Measurements from ENCODE around the gene HCN4.
"Not testable (repeated sequence)": the region's sequence is repeated elsewhere in the genome, so short reads cannot be mapped to it uniquely, and the experiment has no call there.

Gene HCN4

DNA sequence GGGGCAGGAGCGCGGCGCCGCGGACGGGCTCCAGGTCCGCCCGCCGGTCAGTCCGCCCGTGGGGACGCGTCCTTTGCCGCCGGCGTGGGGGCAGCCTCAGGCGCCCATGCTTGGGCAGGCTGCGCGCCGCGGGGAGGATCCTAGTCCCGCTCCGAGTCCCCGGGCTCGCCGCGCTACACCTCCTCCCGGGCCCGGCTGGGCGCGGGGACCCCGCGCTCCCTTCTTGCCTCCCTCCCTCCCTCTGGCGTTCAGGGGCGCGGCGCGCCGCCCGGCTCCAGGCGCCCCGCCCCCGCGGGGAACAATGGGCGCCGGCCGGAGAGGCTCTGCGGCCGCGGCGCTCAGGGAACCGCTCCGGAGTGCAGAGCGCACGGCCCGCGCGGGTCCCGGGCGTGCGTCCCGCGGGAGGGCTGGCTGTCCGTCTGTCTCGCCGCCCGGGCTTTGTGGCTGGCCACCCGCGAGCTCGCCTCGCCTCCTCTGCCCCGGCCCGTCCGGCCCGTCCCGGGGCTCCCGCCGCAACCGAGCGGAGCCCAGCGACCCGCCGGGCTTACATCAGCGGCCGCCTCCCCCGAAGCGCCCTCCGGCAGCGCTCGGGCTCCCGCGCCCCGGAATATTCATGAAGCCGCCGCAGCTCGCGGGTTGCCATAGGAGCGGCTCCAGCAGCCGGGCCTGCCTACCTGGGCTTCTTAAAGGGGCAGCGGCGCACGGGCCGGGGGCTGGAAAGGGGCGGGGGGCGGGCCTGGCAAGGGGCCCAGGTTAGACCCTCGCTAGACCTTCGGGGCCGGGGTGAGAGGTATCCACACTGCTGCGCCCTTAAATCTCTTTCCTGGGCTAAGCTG lies at the start of gene HCN4:
TSS of gene HCN4 (minus strand) at position 658 of the 836 bp plus-strand sequence. CDS start 688 bp downstream, outside the sequence.
- DNase-seq = peak in 1 of 2 experiments; percentile 17

DNA sequence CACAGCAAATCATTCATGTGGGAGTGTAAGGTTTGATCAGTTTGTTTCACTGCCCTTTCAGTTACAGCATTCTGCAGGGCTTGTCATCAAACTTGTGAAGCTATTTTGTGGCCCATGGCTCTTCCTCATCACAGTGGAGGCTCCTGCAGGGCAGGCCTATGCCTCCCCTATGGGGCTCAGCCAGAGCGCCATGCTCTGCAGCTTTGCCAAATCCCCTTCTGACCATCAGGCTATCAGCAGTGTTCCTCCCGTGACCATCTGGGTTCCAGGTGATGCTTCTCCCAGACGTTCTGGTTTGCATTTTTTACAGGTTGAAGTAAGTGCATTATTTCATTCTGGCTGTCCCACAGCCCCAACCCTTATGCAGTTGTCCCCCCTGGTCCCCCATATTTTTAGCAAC lies 46.1 kb upstream of the HCN4 start:
- DNase-seq = no peak

- DNase-seq = no peak
Observed at GRCh38 chr15:73403171-73403570, 34.4 kb upstream of the HCN4 start.

DNA sequence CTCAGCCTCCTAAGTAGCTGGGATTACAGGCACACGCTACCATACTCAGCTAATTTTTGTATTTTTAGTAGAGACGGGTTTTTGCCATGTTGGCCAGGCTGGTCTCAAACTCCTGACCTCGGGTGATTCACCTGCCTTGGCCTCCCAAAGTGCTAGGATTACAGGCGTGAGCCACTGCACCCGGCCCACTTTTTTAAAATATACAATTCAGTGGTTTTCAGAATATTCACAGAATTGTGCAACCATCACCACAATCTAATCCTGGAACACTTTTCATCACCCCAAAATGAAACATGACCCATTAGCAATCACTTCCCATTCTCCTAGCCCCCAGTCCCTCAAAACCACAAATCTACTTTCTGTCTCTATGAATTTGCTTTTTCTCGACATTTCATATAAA lies 31.5 kb upstream of the HCN4 start:
- not testable (repeated sequence) for DNase-seq

- DNase-seq = no peak
Observed at GRCh38 chr15:73398861-73399260, 30.1 kb upstream of the HCN4 start.

DNA sequence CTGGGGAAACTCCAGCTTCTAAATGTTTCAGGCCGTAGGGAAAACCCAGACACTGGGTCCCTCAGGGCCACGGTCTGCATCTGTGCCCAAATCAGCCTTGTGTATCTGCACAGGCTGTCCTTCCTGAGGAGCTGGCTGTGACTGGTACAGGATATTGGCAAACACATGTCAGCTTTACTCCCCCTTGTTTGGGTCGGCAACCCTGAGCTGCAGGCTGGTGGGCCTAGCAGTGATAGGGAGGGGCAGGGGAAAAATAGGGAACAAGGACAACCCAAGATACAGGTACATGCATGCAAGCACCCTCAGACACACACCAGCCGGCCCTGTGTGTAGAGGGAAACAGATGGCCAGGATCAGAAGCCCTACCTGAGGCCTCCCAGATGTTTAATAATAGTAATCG lies 28.7 kb upstream of the HCN4 start:
- DNase-seq = no peak

- no peak for DNase-seq
Observed at GRCh38 chr15:73395671-73396070, 26.9 kb upstream of the HCN4 start.

GRCh38 chr15:73394782-73395181 lies 26.0 kb upstream of the HCN4 start:
- no peak for DNase-seq

- no peak for DNase-seq
Observed at GRCh38 chr15:73393336-73393735, 24.6 kb upstream of the HCN4 start.

GRCh38 chr15:73392025-73392424 lies 23.3 kb upstream of the HCN4 start:
- DNase-seq = no peak

- no peak for DNase-seq
Observed at GRCh38 chr15:73391128-73391872, 22.5 kb upstream of the HCN4 start.

DNA sequence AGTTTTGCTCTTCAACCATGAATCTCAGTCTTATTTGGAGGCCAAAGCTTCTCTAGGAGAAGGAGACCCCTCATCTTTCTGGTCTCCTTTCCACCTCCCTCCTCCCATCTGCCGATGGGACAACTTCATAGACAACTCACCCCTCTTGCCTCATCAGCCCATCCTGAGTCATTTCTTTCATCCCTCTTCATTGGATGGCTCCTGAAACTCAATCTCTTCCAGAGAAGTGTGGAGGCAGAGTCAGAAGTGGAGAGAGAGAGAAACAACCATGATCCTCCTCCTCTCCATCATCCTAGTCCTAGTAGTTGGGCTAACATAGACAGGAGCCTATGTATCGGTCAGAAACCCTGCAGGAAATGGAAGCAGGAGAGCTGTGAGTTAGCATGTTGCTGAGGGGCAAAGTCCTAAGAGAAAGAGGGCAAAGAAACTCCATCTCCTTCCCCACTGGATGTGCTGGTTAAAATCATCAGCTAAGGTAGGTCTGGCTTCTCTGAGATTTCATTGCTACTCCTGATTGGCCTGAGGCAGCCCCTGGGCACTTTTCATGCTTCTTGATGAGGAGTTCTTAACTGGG lies 21.3 kb upstream of the HCN4 start:
- no peak for DNase-seq

DNA sequence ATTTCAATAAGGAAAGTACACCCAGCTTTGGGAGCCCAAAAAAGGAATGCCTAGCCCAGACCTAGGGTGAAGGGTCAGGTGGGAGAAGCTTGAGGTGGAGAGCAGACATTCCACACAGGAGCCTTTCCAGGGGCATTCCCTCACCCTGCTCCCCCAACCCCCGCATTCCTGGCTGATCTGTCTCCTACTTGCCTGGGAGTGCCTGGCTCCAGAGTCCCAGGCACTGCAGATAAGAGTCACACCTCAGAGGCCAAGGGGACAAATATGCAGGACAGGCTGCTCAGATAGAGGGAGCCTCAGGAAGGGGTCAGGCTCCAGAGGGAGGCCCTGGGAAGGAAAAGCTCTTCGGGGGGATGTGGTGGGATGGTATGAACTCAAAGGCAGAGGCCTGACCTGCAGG lies 20.8 kb upstream of the HCN4 start:
- DNase-seq = no peak

- DNase-seq = no peak
Observed at GRCh38 chr15:73388256-73388781, 19.6 kb upstream of the HCN4 start.

DNA sequence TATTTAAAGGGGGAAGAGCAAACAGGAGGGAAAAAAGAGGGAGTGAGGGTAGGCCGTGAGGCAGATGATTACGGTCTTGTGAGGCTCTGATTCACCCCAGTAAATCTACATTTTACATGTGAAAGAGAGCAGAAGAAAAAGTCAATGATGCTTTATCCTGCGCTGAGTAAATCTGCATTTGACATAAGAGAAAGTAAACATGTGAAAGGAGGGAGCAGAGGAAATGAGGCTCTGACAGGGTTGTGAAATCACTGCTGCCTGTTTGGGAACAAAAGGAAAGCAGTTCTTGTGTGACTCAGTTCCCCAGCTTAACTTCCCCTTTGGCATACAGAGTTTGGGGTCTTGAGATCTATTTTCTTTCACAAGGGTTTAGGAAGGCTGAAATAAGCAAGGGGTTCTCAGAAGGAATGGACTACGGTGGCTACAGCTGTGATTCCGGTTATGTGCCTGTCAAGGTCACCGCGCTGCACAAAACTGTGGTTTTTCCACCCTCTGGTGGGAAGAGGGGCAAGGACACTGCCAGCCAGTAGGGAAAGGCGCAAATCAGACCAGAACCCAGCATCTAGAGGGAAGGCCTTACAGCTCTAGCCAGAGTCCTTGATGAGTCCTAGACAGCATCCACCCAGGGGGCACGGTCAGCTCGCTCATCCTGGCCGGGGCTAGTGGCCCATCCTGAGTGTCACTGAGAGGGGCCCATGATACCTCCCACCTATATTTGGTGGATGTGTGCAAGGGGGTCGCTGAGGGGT lies 18.9 kb upstream of the HCN4 start:
- DNase-seq = no peak

DNA sequence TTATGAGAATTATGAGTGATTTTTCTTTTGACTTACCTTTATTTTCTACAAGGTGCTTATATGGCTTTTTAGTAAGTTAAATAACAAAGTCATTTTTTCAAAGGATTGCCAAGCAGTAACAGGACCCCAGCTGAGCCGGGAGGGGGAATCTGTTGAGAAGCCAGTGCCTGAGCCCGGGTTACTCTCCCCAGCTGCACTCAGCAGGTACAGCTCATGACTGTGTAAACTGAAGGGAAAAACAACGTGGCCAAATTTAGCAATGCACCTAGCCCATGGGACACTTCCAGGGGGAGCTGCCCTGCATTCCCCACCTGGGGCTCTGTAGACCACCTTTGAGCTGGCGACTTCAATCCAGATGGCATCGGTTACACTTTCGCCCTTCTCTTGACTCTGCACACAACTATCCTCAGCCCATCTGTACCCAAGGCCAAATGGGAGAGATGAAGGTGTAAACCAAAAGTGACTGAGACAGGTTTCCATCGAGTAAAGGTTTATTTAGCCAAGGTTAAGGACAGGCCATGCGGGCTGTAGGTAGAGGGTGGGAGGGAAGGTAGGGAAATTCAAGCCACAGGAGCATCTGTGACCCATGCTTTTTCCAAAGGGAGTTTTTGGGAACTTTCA lies 18.2 kb upstream of the HCN4 start:
- DNase-seq = no peak

- DNase-seq = no peak
Observed at GRCh38 chr15:73386238-73386637, 17.5 kb upstream of the HCN4 start.

GRCh38 chr15:73385205-73385604 lies 16.4 kb upstream of the HCN4 start:
- no peak for DNase-seq

- DNase-seq = no peak
Observed at GRCh38 chr15:73383310-73384189, 14.8 kb upstream of the HCN4 start.

DNA sequence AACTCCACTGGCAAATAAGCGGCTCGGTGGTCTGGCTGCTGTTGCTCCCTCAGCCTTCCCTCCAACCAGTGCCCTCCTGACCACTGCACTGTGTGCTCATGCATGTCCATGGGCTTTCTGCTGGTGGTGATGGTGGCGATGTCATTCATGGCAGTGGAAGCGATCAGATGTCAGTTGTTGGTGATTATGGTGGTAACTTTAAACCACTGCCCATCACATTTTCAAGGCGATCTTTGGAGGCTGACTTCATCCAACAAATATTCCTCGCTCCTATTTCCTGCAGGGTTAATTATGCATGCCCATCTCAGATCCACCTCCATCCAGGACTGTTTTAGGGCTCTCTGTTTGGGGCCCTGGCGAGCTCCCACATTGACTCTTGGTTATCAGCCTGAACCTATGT lies 13.4 kb upstream of the HCN4 start:
- no peak for DNase-seq

GRCh38 chr15:73380661-73381060 lies 11.9 kb upstream of the HCN4 start:
- DNase-seq = no peak

Data from NCI-H1930 (cell line).